ENCODE measurements around the gene FBXO41.

The FBXO41 gene

GRCh38 chr2:73210019-73210418 is 74.3 kb downstream of the FBXO41 start:
- DNase-seq: no peak

- DNase-seq: no peak
Observed at GRCh38 chr2:73208258-73208657, 76.0 kb downstream of the FBXO41 start.

GRCh38 chr2:73205611-73206010 is 78.7 kb downstream of the FBXO41 start:
- DNase-seq: no peak

Data from inflammatory macrophage treated with lipopolysaccharide for 4 hours (primary cell).